HepG2 (cell line): ENCODE results near the gene ZFYVE28. TPM values are rescaled to one million over a fixed set of nuclear protein-coding genes. Genes with fewer than 3 reads are reported as not detected.

ENCODE experiments used
- ATAC-seq: fragments of 200-7000 bp; cut with Tn5 transposase; 3 replicates; pipeline ENCODE4 v1.9.1; 2020; ENCODE audit warnings: mild to moderate bottlenecking, moderate library complexity
- BruUV-seq: library from RNA; stranded (reverse); fragments of 400-500 nt; replicated peaks from 2 replicates; lab custom pipeline; 2021; lab: Mats Ljungman, UMichigan
- CTCF ChIA-PET: fragments of 300-600 bp; formaldehyde crosslinking; extraction: SDS; loops from one replicate; lab custom pipeline; 2021; ENCODE audit warnings: low total read pairs, inconsistent platforms, low intra/inter-chr PET ratio; lab: Yijun Ruan, JAX
- POLR2A ChIA-PET: fragments of 350-600 bp; sonication (Branson Sonifier 250); formaldehyde crosslinking; loops from one replicate; lab custom pipeline; 2020; ENCODE audit warnings: antibody characterized with exemption, inconsistent platforms; lab: Yijun Ruan, JAX
- DNase-seq: peaks from one replicate; pipeline ENCODE4 v3.0.0-alpha.2; 2015; ENCODE audit warnings: low spot score
- FAIRE-seq: peaks from 3 replicates; lab custom pipeline; 2011; peaks lifted over from hg19 to GRCh38; lab: Jason Lieb, UNC
- H2AFZ ChIP-seq: one replicate; pipeline ENCODE4 v1.6.1; 2011; ENCODE audit warnings: low read length, inconsistent platforms
- H3K27ac ChIP-seq: fragments of 300-600 bp; 3 replicates; pipeline ENCODE4 v1.8.0; 2011; ENCODE audit warnings: mixed run types, mild to moderate bottlenecking, mixed read lengths, low read length, inconsistent platforms; ENCODE audit not compliant: insufficient read depth; ENCODE audit errors: extremely low read length
- H3K27me3 ChIP-seq, 2 experiments: fragments of 200-600 bp in 1 of 2; 2 replicates in 1 of 2; 3 replicates in 1 of 2; pipeline versions ENCODE4 v1.6.0 to v1.8.0; 2011; ENCODE audit warnings: low read length in 2 of 2, mild to moderate bottlenecking in 2 of 2, moderate library complexity in 2 of 2, inconsistent platforms in 1 of 2; ENCODE audit not compliant: insufficient read depth in 2 of 2, control insufficient read depth in 1 of 2
- H3K36me3 ChIP-seq, 2 experiments: fragments of 200-600 bp in 1 of 2; replicated peaks in 1 of 2; 2 replicates in 1 of 2; 3 replicates in 1 of 2; pipeline versions ENCODE4 v1.5.1 to v1.8.0; 2011; ENCODE audit warnings: low read length in 2 of 2, inconsistent platforms in 1 of 2; ENCODE audit not compliant: insufficient read depth in 2 of 2, control insufficient read depth in 1 of 2
- H3K4me1 ChIP-seq: 2 replicates; pipeline ENCODE4 v1.5.1; 2012; ENCODE audit warnings: low read length, inconsistent platforms; ENCODE audit not compliant: insufficient read depth
- H3K4me2 ChIP-seq: 2 replicates; pipeline ENCODE4 v1.6.0; 2011; ENCODE audit warnings: low read depth, low read length, inconsistent platforms
- H3K4me3 ChIP-seq, 3 experiments: fragments of 200-600 bp in 1 of 3; sonication (generic), shearing (Covaris generic) in 1 of 3; replicated peaks in 1 of 3; 2 replicates each; pipeline ENCODE4 v1.5.1; 2011 to 2016; ENCODE audit warnings: low read length in 3 of 3, inconsistent platforms in 2 of 3, low read depth in 2 of 3, mild to moderate bottlenecking in 2 of 3, control low read depth in 1 of 3, mixed read lengths in 1 of 3; ENCODE audit not compliant: insufficient read depth in 1 of 3
- H3K79me2 ChIP-seq: one replicate; pipeline ENCODE4 v1.6.1; 2011; ENCODE audit warnings: low read length, inconsistent platforms; ENCODE audit not compliant: insufficient read depth
- H3K9ac ChIP-seq: 2 replicates; pipeline ENCODE4 v1.6.0; 2011; ENCODE audit warnings: mild to moderate bottlenecking, low read depth, low read length, inconsistent platforms; ENCODE audit not compliant: insufficient read depth
- H3K9me3 ChIP-seq: 2 replicates; pipeline ENCODE4 v1.5.1; 2012; ENCODE audit warnings: mild to moderate bottlenecking, low read length
- H4K20me1 ChIP-seq: 2 replicates; pipeline ENCODE4 v1.6.0; 2011; ENCODE audit warnings: inconsistent platforms, mild to moderate bottlenecking, low read length, moderate library complexity; ENCODE audit not compliant: insufficient read depth
- BORCS8-MEF2B ChIP-seq: sonication (generic); formaldehyde crosslinking; IDR thresholded peaks from 2 replicates; pipeline ENCODE4 v1.8.0; 2022; ENCODE audit warnings: mild to moderate bottlenecking, missing genetic modification reagents
- FOXA1 ChIP-seq, 2 experiments: fragments of 450-650 bp in 1 of 2; sonication (generic) in 1 of 2; formaldehyde crosslinking in 1 of 2; IDR thresholded peaks; 2 replicates each; pipeline versions ENCODE4 v1.4.0 to v1.6.1; 2016 to 2020; ENCODE audit warnings: missing genetic modification reagents in 1 of 2
- FOXP1 ChIP-seq, 2 experiments: fragments of 450-650 bp in 1 of 2; IDR thresholded peaks; 2 replicates each; pipeline ENCODE4 v1.6.1; 2017 to 2018; ENCODE audit warnings: antibody characterized with exemption in 1 of 2
- HOXD1 ChIP-seq: sonication (generic); formaldehyde crosslinking; IDR thresholded peaks from 2 replicates; pipeline ENCODE4 v1.5.0; 2020; ENCODE audit warnings: missing genetic modification reagents
- MED13 ChIP-seq: sonication (generic); formaldehyde crosslinking; IDR thresholded peaks from 2 replicates; pipeline ENCODE4 v1.5.0; 2020; ENCODE audit warnings: missing genetic modification reagents
- PHF8 ChIP-seq: sonication (generic); formaldehyde crosslinking; IDR thresholded peaks from 2 replicates; pipeline ENCODE4 v1.5.0; 2020; ENCODE audit warnings: missing genetic modification reagents
- SP2 ChIP-seq: sonication (generic); formaldehyde crosslinking; IDR thresholded peaks from 2 replicates; pipeline ENCODE4 v1.5.1; 2020; ENCODE audit warnings: mild to moderate bottlenecking, missing genetic modification reagents
- SP5 ChIP-seq: IDR thresholded peaks from 2 replicates; pipeline ENCODE4 v1.6.1; 2016; ENCODE audit warnings: low read depth, borderline replicate concordance
- ZNF441 ChIP-seq: sonication (generic); formaldehyde crosslinking; IDR thresholded peaks from 2 replicates; pipeline ENCODE4 v1.7.0; 2021; ENCODE audit warnings: missing genetic modification reagents, borderline replicate concordance
- WGBS: methylation state at CpG from one replicate; pipeline ENCODE4 v1.1.6; 2017; ENCODE audit warnings: low lambda C conversion rate; 5-methylcytosine and 5-hydroxymethylcytosine counted together
- in situ Hi-C: cut with HindIII; loops from 2 replicates; pipeline ENCODE4 v1.10.0; 2017; ENCODE audit warnings: low pct_unique_long_range_greater_than_20kb; ENCODE audit not compliant: extremely low pct_ligation_motif_present
- intact Hi-C: fragments of 100-400 bp; cut with micrococcal nuclease; formaldehyde crosslinking; loops from one replicate; pipeline ENCODE4 v1.10.0; 2022; ENCODE audit not compliant: unreplicated experiment
- polyA plus RNA-seq, 8 experiments: library from polyadenylated mRNA; depleted of rRNA in 3 of 8; stranded (reverse) in 7 of 8; unstranded in 1 of 8; fragments of >200 nt; fragmentation: Illumina TruSeq in 4 of 8; extraction: Trizol in 4 of 8; gene quantifications; 2 replicates each; pipeline versions ENCODE4 v1.2.1 to v1.2.3, GENCODE V29; 2011 to 2016; ENCODE audit warnings: low read depth in 4 of 8, missing spikeins in 1 of 8, mixed read lengths in 1 of 8; ENCODE audit not compliant: insufficient read depth in 1 of 8
- total RNA-seq, 5 experiments: library from RNA; depleted of rRNA; stranded (reverse); fragments of >200 nt; fragmentation: Illumina TruSeq; extraction: Trizol; gene quantifications; 2 replicates each; pipeline ENCODE4 v1.2.3, GENCODE V29; 2016; ENCODE audit warnings: low read depth in 1 of 5
- TF ChIP-seq, protein P1 (sequence below): sonication (generic); formaldehyde crosslinking; IDR thresholded peaks from 2 replicates; pipeline ENCODE4 v1.4.0; 2020; ENCODE audit warnings: missing genetic modification reagents, borderline replicate concordance
- TF ChIP-seq, protein P2 (sequence below): sonication (generic); formaldehyde crosslinking; IDR thresholded peaks from 2 replicates; pipeline ENCODE4 v1.8.0; 2022; ENCODE audit warnings: missing genetic modification reagents, mild to moderate bottlenecking, borderline replicate concordance
- TF ChIP-seq, protein P3 (sequence below): sonication (generic); formaldehyde crosslinking; IDR thresholded peaks from 2 replicates; pipeline ENCODE4 v1.4.0; 2020; ENCODE audit warnings: missing genetic modification reagents; ENCODE audit errors: not compliant biosample characterization
- TF ChIP-seq, protein P4 (sequence below): sonication (generic); formaldehyde crosslinking; IDR thresholded peaks from 2 replicates; pipeline ENCODE4 v1.4.0; 2020; ENCODE audit warnings: missing genetic modification reagents

Gene ZFYVE28
- total and polyA plus RNA-seq, 2 of the 13 experiments (the other 11 are each of a cell fraction or from before 2014, with no cell fraction given) = 0.12 to 0.22 TPM

DNA sequence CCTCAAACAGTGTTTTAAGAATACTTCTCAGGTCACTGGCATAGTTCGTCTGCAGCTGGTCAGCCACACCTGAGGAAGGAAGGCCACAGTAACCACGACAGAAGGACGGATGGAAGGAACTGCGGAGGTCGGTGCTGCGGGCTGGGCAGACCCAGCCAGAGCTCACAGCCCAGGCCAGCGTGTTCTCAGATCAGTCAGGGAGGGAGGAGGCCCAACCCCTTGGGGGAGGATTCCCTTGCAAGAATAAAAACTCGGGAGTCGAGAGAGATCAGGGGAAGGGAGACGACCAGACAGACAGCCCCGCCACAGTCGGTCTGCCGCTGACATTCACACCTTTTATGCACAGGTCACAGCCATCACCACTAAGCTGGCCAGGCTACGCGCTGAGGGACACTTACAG lies 145.2 kb downstream of the ZFYVE28 start (continued):
- TF ChIP-seq, protein P1, sequence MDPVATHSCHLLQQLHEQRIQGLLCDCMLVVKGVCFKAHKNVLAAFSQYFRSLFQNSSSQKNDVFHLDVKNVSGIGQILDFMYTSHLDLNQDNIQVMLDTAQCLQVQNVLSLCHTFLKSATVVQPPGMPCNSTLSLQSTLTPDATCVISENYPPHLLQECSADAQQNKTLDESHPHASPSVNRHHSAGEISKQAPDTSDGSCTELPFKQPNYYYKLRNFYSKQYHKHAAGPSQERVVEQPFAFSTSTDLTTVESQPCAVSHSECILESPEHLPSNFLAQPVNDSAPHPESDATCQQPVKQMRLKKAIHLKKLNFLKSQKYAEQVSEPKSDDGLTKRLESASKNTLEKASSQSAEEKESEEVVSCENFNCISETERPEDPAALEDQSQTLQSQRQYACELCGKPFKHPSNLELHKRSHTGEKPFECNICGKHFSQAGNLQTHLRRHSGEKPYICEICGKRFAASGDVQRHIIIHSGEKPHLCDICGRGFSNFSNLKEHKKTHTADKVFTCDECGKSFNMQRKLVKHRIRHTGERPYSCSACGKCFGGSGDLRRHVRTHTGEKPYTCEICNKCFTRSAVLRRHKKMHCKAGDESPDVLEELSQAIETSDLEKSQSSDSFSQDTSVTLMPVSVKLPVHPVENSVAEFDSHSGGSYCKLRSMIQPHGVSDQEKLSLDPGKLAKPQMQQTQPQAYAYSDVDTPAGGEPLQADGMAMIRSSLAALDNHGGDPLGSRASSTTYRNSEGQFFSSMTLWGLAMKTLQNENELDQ (CRISPR knock-in tag) = no peak

DNA sequence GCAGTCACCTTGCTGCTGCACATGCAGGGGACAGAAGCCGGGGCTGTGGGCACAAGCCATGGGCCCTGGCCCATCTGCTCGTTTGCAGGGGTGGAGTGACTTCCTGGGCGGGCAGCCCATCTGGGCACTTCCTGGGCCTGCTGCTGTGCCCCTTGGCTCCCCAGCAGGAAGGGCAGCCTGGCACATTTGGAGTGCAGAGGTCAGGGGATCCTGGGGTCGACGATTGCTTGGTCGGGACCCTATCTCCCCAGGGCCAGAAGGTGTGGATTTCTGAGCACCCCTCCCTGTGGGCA lies 145.7 kb downstream of the ZFYVE28 start:
- intact Hi-C loops = no loop called here
- no peak overlapping the region for H3K4me2 ChIP-seq
- in situ Hi-C loops = no loop called here
- H3K27ac ChIP-seq = no peak overlapping the region
- FAIRE-seq (no peak), DNase-seq (no peak), ATAC-seq (no peak)
- H3K9me3 ChIP-seq = no peaks in the 10 kb centered on the region
- no peak overlapping the region for H3K9ac ChIP-seq
- POLR2A ChIA-PET = no interaction called here
- no peak overlapping the region for H2AFZ ChIP-seq
- no CpG with 5 or more reads among the region's 6 CpGs for WGBS
- no peaks in the 10 kb centered on the region for H3K36me3 ChIP-seq
- H3K27me3 ChIP-seq = peaks cover 17 to 63% of the 10 kb centered on the region in 2 experiments; a peak in 4 of 5 replicates
- CTCF ChIA-PET = no interaction called here
- H3K79me2 ChIP-seq = no peaks in the 10 kb centered on the region
- H3K4me3 ChIP-seq = no peak overlapping the region
- BruUV-seq = no TSS peak
- H3K4me1 ChIP-seq = no peaks in the 10 kb centered on the region
- H4K20me1 ChIP-seq = no peaks in the 10 kb centered on the region
- TF ChIP-seq BORCS8-MEF2B (no peak), SP2 (CRISPR knock-in tag) (no peak), ZNF441 (CRISPR knock-in tag) (no peak), MED13 (no peak), FOXA1 (IDR thresholded peaks at IDR 0.05) (no peak), FOXA1 (CRISPR knock-in tag; IDR thresholded peaks at IDR 0.05) (no peak), PHF8 (no peak), SP5 (CRISPR knock-in tag) (no peak), HOXD1 (CRISPR knock-in tag) (no peak), FOXP1 (IDR thresholded peaks at IDR 0.05) (no peak), FOXP1 (CRISPR knock-in tag; IDR thresholded peaks at IDR 0.05) (no peak)
- TF ChIP-seq, protein P2, sequence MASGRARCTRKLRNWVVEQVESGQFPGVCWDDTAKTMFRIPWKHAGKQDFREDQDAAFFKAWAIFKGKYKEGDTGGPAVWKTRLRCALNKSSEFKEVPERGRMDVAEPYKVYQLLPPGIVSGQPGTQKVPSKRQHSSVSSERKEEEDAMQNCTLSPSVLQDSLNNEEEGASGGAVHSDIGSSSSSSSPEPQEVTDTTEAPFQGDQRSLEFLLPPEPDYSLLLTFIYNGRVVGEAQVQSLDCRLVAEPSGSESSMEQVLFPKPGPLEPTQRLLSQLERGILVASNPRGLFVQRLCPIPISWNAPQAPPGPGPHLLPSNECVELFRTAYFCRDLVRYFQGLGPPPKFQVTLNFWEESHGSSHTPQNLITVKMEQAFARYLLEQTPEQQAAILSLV (CRISPR knock-in tag) = no peak
- TF ChIP-seq, protein P3, sequence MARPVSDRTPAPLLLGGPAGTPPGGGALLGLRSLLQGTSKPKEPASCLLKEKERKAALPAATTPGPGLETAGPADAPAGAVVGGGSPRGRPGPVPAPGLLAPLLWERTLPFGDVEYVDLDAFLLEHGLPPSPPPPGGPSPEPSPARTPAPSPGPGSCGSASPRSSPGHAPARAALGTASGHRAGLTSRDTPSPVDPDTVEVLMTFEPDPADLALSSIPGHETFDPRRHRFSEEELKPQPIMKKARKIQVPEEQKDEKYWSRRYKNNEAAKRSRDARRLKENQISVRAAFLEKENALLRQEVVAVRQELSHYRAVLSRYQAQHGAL = no peak
- TF ChIP-seq, protein P4, sequence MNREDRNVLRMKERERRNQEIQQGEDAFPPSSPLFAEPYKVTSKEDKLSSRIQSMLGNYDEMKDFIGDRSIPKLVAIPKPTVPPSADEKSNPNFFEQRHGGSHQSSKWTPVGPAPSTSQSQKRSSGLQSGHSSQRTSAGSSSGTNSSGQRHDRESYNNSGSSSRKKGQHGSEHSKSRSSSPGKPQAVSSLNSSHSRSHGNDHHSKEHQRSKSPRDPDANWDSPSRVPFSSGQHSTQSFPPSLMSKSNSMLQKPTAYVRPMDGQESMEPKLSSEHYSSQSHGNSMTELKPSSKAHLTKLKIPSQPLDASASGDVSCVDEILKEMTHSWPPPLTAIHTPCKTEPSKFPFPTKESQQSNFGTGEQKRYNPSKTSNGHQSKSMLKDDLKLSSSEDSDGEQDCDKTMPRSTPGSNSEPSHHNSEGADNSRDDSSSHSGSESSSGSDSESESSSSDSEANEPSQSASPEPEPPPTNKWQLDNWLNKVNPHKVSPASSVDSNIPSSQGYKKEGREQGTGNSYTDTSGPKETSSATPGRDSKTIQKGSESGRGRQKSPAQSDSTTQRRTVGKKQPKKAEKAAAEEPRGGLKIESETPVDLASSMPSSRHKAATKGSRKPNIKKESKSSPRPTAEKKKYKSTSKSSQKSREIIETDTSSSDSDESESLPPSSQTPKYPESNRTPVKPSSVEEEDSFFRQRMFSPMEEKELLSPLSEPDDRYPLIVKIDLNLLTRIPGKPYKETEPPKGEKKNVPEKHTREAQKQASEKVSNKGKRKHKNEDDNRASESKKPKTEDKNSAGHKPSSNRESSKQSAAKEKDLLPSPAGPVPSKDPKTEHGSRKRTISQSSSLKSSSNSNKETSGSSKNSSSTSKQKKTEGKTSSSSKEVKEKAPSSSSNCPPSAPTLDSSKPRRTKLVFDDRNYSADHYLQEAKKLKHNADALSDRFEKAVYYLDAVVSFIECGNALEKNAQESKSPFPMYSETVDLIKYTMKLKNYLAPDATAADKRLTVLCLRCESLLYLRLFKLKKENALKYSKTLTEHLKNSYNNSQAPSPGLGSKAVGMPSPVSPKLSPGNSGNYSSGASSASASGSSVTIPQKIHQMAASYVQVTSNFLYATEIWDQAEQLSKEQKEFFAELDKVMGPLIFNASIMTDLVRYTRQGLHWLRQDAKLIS = no peak
